Middle frontal gyrus (tissue), 1 donor: ENCODE data around the gene P2RX5.

Source experiments
- DNase-seq: peaks from one replicate; pipeline ENCODE4 v3.0.0-alpha.2; 2015; ENCODE audit warnings: low spot score; ENCODE audit errors: extremely low spot score

The P2RX5 gene

DNA sequence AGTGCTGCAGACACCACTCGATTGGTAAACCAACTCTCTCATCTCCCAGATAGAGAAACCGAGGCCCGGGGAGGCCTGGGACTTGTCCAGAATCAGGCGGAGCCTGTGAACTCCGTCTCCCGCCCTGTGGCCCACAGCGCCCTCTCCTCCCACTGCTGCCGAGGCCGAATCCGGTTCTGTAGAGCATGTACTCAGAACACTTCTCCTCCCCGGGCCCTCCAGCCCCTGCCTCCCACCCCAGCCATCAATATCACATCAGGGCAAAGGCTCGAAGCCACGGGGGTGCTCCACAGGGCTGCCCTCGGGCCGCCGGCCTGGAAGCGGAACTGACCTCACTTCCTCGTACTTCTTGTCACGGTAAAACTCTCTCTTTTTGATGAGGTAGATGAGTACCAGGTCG is 14.4 kb downstream of the P2RX5 start:
- no peak for DNase-seq

DNA sequence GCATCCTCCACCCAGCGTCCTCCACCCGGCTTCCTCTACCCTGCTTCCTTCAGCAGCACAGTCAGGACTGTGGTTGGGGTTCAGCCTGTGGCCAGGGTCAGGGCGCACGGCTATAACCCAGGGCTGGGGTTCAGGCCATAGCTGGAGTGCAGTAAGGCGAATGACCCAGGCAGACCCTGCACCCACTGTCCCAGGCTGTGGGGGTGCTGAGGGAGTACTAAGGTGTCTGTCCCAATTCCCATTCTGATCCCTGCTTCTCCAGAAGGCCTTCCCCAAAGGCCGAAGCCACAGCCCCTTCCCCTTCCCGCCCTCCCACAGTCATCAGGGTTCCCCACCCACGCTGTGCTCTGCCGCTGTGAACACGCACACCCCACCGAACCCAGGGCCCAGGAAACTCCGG is 14.9 kb downstream of the P2RX5 start:
- no peak for DNase-seq

DNA sequence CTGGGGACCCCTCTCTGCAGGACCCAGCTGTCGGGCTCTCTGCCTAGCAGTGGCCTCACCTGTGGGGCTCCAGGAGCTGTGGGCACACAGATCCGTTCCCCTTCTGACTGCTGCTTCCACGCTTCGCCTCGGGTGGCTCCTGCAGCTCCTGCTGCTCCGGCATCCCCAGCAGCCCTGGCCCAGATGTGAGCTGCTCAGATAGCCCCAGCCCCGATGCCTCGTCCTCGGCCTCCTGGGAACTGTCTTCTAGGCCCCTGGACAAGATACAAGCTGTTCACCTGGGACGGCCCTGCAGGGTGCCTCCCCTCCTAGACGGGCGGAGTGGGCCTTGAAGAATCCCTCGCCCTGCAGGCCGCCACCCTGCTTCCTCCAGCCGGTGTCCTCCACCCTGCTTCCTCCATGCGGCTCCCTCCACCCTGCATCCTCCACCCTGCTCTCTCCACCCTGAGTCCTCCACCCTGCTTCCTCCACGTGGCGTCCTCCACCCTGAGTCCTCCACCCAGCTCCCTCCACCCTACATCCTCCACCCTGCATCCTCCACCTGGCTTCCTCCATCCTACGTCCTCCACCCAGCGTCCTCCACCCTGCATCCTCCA is 16.3 kb downstream of the P2RX5 start:
- DNase-seq: no peak

DNA sequence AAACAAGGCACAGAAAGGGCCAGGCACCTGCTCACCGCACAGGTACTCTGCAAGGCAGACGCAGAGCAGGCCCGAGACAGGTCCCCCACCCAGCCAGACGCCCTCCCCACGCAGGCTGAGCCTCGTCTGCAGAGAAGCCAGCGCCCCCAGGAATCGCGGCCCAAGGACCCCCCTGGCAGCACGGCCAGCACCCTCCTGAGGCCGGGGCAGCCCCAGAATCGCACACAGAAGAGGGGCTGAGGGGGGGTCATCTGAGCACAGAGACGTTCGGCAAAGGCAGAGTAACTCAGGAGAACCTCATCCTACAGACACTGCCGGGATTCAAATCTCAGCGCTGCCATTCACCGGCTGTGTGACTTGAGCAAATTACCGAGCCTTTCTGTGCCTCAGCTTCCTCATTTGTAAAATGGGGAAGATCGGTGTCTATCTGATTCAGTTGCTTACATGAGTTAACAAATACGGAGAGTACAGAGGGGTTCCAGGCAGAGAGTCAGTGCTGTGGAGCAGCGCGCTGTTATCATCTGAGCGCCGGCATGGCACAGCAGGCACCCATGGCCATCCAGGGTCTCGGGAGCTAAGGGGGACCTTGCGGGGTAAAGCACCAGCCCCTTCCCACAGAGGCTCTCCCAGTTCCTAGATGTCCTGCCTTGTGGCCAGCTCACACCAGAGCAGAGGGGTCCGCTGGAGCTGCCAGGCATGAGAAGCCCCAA is 17.0 kb downstream of the P2RX5 start:
- no peak for DNase-seq

DNA sequence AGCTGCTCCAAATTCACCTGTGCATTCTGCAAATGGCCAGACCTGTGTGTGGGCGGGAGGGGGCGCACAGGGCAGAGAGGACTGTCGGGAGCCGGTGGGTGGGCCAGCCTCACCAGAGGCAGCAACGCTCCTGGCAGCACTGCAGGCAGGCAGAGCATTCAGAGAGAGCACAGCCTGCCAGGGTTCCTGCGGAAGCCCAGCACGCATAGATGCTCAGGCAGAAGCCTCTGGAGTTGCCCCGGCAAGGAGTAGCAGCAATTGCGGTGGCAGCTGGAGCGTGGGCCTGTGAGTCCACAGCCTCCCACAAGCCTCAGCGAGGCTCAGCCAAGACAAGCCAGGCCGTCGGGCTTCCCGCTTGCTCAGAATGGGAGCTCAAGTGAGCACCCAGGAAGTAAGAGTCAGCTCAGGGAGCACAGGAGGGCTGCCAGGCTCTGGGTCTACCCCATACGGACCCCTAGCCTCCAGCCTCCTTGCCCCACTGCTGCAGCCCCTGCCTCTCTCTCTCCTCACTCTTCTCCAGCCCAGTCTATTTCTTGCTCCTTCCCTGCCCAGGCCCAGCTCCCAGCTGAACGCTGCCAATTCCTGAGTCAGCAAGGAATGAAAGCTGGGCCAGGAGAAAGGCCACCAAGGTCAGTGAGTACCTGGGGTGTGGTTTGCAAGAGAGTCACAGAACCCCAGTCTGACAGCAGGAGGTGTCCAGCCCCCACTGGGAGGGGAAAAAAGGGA is 17.7 kb downstream of the P2RX5 start:
- no peak for DNase-seq

DNA sequence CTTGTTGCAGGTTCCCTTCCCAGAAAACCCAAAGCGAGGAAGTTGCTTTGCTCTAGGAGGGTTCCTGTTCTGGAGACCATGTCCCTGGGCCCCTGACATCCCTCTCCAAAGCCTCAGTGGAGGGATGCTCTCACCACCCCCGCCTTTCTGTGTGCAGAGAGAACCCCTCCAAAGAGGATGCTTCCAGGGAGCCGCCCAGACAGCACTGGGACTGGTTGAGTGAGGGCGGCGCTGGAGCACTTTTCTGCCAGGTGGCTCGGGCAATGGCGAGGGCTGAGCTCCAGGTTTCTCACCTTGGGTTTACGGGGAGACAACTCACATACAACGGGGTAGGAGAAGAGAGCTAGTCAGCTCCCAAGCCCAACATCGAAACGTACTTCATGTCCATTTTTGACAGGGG is 20.1 kb downstream of the P2RX5 start:
- no peak for DNase-seq

DNA sequence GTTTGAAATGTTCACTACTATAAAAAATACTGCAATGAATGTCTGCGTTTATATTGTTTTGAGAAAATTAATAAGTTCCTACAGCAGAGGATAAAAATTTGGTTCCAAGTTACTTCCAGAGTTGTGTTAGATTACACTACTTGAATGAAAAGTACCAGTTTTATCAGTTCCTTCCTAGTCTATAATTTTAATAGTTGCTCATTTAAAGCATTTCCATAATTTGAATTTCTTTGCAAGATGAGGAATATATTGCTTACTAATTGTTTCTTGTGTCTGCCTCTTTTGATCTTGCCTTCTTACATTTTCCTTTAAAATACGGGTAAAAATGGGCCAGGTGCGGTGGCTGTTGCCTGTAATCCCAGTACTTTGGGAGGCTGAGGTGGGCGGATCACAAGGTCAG is 23.4 kb downstream of the P2RX5 start:
- DNase-seq: no peak

DNA sequence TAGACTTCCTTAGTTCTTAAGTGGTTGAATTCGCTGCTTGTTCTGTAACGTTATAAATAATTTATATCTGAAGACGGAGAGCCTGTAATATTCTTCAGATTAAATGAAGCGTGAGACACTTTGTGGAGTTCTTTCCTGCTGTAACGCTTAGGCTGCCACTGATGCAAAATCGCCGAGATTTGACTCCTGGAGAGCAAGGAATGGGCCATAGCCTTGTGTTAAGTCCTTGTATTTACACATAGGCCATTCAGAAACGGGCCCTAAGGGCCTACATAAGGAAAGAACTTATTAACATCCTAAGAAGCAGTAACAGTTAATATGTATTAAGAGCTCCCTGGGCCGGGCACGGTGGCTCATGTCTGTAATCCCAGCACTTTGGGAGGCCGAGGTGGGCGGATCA is 26.4 kb downstream of the P2RX5 start:
- no peak for DNase-seq

DNA sequence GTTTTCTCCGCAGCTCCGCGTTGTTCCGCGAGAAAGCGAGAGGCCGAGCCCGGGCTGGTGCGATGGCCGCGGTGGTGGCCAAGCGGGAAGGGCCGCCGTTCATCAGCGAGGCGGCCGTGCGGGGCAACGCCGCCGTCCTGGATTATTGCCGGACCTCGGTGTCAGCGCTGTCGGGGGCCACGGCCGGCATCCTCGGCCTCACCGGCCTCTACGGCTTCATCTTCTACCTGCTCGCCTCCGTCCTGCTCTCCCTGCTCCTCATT is 26.9 kb downstream of the P2RX5 start:
- no peak for DNase-seq

DNA sequence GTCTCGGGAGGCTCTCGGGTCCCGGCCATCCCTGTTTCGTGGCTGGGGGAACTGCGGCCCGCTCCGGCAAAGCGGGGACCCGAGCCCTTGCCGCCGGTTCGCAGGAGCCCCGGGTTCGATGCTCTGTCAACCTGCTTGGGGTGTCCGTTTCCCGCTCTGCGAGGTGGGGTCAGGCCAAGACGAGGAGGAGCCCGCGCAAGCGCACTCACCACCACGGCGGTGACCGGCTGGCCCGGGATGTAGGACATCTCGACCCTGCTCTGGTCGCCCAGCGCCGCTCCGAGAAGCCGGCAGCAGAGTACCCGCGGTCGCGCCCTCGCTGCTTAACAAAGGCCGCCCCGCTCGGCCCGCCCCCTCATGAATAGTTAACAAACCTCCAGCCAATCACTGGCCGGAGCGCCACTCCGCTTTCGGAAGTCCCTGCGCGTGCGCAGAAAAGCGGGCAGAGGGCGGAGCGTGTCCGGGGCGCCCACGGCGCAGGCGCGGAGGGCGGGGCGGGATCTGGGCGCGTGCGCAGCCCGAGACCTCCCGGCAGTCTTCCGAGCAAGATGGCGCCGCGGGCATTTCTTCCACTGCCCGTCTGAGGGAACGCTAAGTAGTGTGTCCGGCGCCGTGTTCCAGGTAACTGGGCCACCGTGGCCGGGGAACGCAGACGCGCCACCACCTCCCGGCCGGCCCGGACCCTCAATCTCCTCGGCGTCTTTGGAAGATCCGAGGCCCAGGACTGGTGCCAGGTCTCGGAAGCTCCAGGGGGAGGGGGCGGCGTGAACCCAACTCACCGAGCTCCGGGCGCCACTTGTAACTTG is 27.5 kb downstream of the P2RX5 start, which contains the start of the genes EMC6 and TAX1BP3:
EMC6 (plus strand) TSS at position 534 of the 806 bp plus-strand sequence. CDS start 335 bp downstream, outside the sequence.
TAX1BP3 (minus strand) TSS at position 300 of the 806 bp plus-strand sequence; CDS start at position 248, 52 bp downstream.
- DNase-seq: peak; percentile 95

DNA sequence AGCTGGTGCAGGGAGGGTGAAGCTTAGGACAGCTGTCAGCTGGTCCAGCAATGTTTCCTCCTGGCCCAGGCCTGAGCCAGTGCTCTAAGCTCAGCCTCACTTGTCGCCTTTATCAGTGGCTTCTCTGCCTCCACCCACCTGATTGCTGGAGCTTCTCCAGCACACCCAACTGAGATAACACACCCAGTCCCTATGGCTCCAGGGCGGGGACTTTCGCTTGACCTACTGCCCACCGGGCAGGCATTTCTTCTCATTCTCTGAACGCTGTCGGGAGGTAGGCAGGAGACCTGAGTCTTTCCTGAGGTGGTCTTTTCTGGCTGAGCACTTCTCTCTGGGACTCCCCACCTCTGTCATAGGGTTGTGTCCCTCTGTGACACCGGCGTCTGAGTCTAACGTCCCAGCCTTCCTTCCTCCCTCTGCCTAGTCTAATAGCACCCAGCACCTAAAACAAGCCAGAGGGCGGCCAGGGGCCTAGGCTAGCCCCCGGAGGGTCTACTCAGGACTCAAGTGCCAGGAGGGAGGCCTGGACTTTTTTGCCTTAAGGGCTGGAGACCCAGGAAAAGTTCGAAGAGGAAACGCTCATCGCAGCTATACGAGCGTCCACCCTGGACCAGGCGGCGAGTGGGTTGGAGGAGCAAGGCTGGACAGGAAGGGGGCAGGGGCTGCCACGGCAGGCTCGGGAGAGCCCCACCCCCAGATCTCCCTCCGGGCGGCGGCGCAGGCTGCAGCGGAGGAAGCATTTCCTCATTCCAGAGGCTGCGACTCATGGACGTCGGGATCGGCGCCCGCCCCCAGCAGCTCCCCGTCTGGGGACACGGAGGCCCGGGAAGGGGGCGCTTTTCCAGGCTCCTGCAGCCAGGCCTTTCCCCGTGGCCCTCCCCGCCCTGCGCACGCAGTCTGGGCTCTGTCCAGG is 28.3 kb downstream of the P2RX5 start:
- DNase-seq: no peak

DNA sequence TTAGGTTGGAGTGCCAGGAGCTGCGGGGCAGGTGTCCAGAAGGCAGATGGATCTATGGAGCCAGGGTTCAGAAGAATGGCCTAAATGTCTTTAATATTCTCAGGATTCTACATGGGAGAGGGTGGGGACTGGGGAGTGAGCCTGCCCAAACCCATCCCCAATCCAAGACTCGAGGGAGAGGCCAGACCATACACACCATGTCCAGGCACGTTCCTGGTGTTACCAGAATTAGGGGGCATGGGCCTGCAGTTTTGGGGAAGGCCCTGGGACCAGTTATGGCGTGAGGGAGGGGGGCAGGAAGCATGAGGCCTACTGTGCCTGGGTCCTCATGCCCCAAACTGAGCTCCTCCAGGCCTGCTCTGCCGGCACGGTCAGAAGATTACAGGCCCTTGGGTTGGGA is 29.4 kb downstream of the P2RX5 start:
- no peak for DNase-seq

DNA sequence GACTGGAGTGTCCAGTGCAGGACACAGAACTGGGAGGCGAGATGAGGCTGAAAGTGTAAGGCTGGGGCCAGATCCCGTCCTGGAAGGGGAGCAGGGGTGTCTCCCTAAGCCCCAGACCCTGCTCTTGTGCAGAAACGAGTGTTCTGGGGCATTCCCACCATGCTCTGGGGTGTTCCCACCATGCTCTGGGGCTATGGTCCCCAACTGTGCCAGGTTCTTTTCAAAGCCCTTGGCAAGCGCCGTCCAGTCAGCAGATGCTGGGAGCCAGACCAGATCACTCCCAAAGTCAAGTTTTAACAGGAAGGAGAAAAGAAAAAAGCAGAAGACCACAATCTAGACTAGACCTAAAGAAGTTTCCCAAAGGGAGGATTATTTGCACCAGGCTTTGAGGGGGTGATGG is 30.1 kb downstream of the P2RX5 start:
- DNase-seq: no peak

DNA sequence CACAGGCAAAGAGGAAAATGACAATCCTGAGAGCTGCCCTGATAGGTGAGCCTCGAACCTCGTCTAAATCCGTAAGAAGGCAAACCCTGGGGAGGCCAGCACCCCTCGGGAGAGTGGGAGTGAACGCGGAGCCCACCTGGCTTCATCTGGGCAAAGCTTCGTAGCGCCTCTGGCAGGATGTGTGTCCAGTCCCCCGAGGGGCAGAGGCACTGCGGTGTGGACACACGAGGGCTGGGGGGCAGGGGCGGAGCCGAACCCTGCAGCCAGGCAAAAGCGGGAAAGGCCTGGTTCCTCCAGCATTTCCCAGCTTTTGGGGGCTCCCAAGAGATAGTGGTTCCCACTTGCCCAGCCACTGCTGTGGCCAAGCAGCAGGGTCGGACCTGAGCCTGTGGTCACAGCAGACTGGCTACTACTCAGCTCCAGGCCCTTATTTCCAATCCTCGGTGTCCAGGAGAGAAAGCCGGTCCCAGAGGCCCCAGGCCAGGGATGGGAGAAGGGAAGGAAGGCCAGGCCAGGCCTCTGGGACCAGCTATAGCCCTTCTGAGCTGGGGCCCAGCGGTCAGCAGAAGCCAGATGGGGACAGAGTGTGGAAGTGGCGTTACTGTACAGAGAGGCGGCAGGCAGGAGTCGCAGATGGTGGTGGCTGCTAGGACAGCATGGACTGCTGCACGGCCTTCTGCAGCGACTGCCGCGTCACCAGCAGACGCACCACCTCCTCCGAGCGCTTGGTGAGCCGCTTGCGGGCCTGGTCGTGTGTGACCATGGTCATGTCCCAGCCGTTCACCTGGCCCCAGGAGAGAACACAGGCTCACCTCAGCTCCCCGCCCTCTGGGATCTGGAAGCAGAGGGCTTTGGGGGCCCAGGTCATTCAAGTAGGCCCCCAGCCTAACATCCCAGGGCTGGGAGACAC is 32.6 kb downstream of the P2RX5 start:
- no peak for DNase-seq

DNA sequence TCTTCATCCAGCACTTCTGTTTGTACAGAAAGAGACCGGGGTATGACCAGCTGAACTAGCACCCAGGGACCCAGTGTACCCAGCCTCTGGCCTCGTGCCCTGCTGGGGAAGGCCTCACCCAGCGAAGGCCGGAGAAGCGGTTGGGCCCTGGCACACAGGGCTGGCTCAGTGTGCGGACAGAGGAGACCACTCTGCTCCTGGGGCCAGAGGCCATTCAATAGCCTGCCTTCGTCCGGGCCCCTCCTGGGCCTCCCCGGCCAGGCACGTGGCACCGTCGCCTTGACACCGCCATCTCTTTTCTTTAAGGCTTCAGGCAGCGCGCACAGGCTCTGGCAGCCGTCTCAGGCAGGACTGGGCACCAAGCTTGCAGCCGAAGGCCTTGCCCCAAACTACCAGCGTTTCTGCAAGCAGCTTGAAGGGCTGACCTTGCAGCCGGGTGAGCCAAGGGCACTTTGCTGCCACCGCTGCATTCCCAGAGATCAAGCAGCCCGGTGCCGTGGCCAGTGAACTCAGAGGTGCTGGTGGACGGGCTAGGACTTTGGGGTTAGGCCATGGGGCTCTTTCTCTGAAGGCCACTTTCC is 35.6 kb downstream of the P2RX5 start:
- no peak for DNase-seq

DNA sequence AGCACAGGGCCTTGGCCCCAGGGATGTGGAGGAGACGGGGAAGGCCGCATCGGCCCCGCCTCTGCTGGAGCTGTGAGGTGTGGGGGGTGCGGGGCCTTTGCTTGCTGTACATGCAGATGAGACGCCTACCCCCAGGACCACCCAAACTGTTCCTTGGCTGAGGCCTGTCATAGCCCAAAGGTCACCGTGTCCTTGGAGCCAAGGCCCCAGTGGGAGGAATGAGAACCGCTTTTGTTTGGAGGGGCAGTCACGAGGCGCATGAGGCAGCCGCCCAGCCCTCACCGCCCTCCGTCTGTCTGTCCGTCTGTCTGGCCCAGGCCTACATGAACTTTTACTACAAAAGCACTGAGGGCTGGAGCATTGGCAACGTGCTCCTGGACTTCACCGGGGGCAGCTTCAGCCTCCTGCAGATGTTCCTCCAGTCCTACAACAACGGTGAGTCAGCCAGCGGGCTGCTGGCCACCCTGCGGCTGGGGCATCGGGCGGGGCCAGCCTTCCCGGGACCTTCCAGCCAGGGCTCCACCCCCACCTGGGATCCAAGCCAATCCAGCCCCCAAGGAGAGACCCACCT is 36.3 kb downstream of the P2RX5 start:
- no peak for DNase-seq

DNA sequence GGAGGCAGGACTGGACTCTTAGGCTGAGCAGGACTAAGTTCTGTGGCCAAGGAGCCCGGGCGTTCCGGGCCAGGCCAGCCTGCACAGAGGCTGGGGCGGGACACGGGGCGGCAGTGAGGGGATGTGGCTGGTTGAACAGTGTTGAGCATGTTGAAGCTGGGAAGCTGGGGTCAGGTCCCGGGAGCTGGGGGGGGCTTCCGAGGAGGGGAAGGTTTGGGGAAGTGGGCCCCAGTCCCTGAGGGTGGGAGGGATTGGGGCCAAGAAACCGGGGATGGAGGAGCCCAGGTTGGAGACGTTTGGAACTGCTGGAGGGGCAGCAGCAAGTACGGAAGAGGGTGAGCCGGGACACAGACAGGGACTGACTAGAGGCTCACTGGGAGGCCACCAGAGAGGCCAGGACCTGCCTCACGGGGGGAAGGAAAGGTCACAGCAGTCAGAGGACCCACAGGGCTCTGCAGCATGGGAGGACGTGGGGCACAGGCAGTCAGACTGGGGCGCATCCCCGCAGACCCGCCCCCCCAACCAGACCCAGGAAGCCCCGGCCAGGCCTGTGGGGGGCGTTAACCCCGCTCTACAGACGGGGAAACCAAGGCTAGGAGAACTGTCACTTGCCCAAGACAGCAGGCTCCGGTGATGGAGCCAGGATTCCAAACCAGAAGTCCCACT is 37.0 kb downstream of the P2RX5 start:
- no peak for DNase-seq
